SKM-1 (cell line): ENCODE data around the gene OR6B2.

ENCODE experiments used
- DNase-seq: peaks from one replicate; lab custom pipeline; 2025; ENCODE audit not compliant: unreplicated experiment; lab: John Stamatoyannopoulos, UW

OR6B2 gene

DNA sequence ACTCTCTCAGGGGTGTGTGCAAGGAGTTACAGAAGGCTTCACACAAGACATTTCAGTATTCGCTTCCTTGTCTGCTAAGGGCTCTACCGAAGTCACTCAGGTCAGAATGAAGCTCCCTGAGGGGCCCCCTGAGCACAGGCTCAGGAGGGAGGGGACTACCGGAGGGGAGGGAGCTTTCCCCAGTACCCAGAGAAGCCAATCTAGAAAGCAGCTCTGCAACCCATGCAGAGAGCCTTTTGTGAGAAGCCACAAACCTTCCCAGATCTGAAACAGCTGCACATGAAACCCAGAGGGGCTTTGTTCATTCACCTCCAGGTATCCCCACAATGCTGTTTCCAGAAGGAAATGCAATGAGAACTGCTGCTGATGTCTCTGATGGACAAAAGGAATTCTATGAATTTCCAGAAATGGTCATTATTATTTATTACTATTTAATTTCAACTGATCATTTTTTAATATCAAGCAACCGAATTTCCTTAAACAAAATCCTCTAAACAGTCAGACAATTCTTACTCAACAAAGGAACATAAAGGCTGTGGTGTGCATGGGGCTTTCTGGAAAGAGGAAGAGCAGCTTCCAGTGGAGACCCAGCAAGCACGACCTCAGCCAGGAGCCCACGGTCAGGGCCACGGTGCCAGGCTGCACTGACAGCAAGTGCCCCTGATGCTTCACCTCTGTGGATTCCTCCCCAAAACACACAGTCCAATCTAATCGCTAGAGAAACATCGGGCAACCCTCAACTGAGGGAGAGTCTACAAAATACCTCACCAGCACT lies 47.0 kb downstream of the OR6B2 start:
- no peak for DNase-seq
